BJ (cell line): Measurements from ENCODE around the gene CLEC4C. TPM values are rescaled to one million over a fixed set of nuclear protein-coding genes. Genes with fewer than 3 reads are reported as not detected.
"Not testable (repeated sequence)": the region's sequence is repeated elsewhere in the genome, so short reads cannot be mapped to it uniquely, and the experiment has no call there.

Experiments
- CTCF ChIA-PET: fragments of 350-600 bp; formaldehyde crosslinking; extraction: SDS; loops from one replicate; lab custom pipeline; 2021; ENCODE audit warnings: antibody characterized with exemption, inconsistent platforms; lab: Yijun Ruan, JAX
- POLR2A ChIA-PET: fragments of 300-600 bp; sonication (Branson Sonifier 250); formaldehyde crosslinking; extraction: SDS; loops from one replicate; lab custom pipeline; 2021; ENCODE audit warnings: antibody characterized with exemption; lab: Charles Lee
- DNase-seq: peaks from one replicate; pipeline ENCODE4 v3.0.0-alpha.2; 2011; ENCODE audit warnings: low read depth
- H3K27me3 ChIP-seq: 2 replicates; pipeline ENCODE4 v1.6.0; 2011; ENCODE audit warnings: low read length; ENCODE audit not compliant: control insufficient read depth, insufficient read depth
- H3K36me3 ChIP-seq: 2 replicates; pipeline ENCODE4 v1.5.1; 2011; ENCODE audit warnings: low read length; ENCODE audit not compliant: control insufficient read depth, insufficient read depth
- H3K4me3 ChIP-seq: 2 replicates; pipeline ENCODE4 v1.5.1; 2011; ENCODE audit warnings: low read depth, mild to moderate bottlenecking, control low read depth, low read length
- polyA plus RNA-seq: library from polyadenylated mRNA; depleted of rRNA; stranded (reverse); fragments of >200 nt; gene quantifications from 2 replicates; pipeline ENCODE4 v1.2.3, GENCODE V29; 2011
- TF ChIP-seq, protein P1 (sequence below): IDR thresholded peaks from 2 replicates; pipeline ENCODE4 v1.5.1; 2011; ENCODE audit warnings: low read depth, mild to moderate bottlenecking, control low read depth, inconsistent platforms, low read length, moderate library complexity; ENCODE audit not compliant: insufficient read depth

Gene CLEC4C
- polyA plus RNA-seq, 1 experiment: not detected

DNA sequence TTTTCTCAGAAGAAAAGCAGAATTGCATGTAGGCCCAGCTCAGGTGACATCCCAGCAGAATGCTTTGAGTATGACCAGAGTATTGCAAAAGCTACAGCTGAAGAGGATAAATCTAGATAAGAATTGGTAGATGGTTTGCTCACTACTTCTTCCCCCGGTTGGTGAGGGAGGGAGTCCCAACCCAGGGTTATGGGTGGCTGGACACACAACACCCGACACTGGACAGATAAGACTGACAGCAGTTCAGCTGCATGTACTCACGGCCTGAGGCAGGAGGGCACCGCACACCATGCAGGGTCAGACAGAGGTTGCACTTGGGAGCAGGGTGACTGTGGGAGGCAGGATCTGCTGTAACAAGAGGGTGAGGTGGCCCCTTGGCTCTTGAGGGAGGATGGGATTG is 1.7 kb upstream of the CLEC4C start:
- Histone ChIP-seq H3K4me3 (no peak overlapping the region), H3K36me3 (no peaks in the 10 kb centered on the region), H3K27me3 (no peaks in the 10 kb centered on the region)
- no peak for DNase-seq
- TF ChIP-seq, protein P1, sequence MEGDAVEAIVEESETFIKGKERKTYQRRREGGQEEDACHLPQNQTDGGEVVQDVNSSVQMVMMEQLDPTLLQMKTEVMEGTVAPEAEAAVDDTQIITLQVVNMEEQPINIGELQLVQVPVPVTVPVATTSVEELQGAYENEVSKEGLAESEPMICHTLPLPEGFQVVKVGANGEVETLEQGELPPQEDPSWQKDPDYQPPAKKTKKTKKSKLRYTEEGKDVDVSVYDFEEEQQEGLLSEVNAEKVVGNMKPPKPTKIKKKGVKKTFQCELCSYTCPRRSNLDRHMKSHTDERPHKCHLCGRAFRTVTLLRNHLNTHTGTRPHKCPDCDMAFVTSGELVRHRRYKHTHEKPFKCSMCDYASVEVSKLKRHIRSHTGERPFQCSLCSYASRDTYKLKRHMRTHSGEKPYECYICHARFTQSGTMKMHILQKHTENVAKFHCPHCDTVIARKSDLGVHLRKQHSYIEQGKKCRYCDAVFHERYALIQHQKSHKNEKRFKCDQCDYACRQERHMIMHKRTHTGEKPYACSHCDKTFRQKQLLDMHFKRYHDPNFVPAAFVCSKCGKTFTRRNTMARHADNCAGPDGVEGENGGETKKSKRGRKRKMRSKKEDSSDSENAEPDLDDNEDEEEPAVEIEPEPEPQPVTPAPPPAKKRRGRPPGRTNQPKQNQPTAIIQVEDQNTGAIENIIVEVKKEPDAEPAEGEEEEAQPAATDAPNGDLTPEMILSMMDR: no peak
- ChIA-PET POLR2A (no interaction called here), CTCF (interaction anchor here (0.6 kb wide), 1 partner anchor 8 kb away, joined by 4 read pairs; no protein-coding TSS in a partner anchor)

DNA sequence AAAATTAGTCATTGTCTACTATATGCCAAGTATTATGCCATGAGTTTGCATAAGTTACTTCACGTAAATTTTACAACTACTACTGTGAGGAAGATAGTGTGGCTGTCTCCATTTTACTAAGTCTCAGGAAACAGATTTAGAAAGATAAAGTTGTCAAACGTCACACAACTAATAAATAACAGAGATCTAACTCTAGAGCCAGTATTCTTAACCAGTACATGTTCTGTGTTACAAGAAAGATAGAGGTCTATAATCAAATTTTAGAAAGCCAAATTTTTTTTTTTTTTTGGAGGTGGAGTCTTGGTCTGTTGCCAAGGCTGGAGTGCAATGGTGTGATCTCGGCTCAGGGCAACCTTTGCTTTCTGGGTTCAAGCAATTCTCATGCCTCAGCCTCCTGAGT is 14.2 kb downstream of the CLEC4C start:
- DNase-seq: no peak
- no peak overlapping the region for H3K4me3 ChIP-seq
- no peaks in the 10 kb centered on the region for H3K27me3 ChIP-seq
- POLR2A ChIA-PET: no interaction called here
- TF ChIP-seq, protein P1: no peak
- CTCF ChIA-PET: no interaction called here
- H3K36me3 ChIP-seq: no peaks in the 10 kb centered on the region

DNA sequence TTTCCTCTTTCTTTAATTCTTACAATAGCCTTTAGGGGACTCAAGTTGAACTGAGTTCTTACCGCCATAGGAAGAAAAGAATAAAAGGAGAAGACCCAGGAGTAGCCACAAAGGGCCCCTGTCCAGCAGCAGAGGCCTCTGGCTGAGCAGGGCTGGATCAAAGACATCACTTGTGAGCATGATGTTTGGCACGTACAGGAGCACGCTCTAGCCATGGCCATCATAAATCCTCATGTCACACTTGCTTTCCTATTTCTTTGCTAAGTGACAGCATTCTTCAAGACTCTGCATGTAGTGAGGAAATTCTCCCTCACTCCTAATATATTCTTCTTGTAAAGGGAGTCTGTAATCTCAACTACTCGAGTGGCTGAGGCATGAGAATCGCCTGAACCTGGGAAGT is 15.7 kb downstream of the CLEC4C start:
- ChIA-PET CTCF (no interaction called here), POLR2A (no interaction called here)
- H3K4me3 ChIP-seq: no peak overlapping the region
- TF ChIP-seq, protein P1: no peak
- no peaks in the 10 kb centered on the region for H3K27me3 ChIP-seq
- no peak for DNase-seq
- H3K36me3 ChIP-seq: no peaks in the 10 kb centered on the region

DNA sequence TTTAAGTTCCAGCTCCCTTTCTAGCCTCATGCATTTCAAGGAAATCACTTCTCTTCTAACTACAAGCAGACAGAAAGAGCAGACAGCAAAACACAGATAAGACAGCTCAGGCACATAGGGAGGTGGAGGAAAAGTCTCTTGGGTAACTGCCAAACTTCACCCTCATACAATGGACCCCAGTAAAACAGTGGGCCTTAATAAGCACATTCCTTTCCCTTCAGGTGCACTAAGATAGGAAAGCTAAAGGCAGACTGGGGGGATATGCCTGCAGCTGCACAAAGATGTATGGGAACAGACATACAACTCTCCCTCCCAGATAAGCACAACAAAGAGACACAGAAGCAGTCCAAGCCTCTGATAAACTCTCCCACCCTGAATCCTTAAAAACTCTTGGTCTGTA is 16.2 kb downstream of the CLEC4C start:
- CTCF ChIA-PET, H3K36me3 ChIP-seq, POLR2A ChIA-PET, DNase-seq, H3K27me3 ChIP-seq, H3K4me3 ChIP-seq: not testable (repeated sequence)

DNA sequence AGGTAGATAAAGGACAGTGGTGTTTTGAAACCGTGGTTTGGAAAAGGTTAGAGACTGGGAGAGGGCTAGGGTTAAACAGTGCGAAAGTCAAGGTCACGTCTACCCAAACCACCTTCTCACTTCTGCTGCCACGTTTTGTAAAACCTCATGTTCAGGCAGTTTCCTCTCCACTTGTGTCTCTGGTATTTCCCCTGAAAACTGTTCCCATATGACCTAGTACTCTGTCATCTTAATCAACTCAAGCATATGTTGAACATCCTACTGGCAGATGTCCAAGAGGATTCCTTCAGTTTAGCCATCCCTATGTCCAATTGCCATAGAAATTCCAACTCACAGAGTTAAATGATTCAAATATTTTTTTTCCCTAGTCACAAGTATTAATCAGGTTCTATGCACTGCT is 17.4 kb downstream of the CLEC4C start:
- Histone ChIP-seq H3K36me3 (no peaks in the 10 kb centered on the region), H3K4me3 (no peak overlapping the region), H3K27me3 (no peaks in the 10 kb centered on the region)
- POLR2A ChIA-PET: no interaction called here
- TF ChIP-seq, protein P1: no peak
- CTCF ChIA-PET: no interaction called here
- no peak for DNase-seq

DNA sequence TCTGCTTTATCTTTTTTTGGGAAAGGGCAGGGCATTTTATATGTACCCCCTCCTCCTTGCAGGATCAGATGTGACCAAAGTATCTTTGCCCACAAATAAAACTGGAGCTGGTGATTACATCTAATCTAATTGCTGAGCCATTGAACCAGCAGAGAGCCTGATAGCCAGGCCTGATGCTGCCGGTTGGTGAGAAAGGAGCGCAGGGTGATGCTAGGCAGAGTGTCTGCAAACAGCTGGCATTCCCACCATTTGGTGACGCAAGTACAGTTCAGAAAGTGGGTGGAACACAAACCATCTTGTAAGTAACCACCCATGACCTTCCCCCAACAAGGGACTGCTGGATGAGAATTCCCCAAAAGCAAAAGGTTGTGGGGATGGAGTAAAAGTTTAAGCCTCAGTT is 23.2 kb downstream of the CLEC4C start:
- H3K4me3 ChIP-seq: no peak overlapping the region
- no peaks in the 10 kb centered on the region for H3K36me3 ChIP-seq
- no peak for DNase-seq
- TF ChIP-seq, protein P1: no peak
- ChIA-PET CTCF (no interaction called here), POLR2A (no interaction called here)
- no peaks in the 10 kb centered on the region for H3K27me3 ChIP-seq
